HG02798 (cell line): ENCODE results near the gene SYP.
A peak's percentile ranks its signal among the peaks of the same experiment; 100 is the strongest.
"Not testable (repeated sequence)": the region's sequence is repeated elsewhere in the genome, so short reads cannot be mapped to it uniquely, and the experiment has no call there.

Experiments used
- ATAC-seq: cut with Tn5 transposase; IDR thresholded peaks from one replicate; pipeline ENCODE4 v1.9.1; 2021; ENCODE audit warnings: mild to moderate bottlenecking; ENCODE audit not compliant: unreplicated experiment, poor library complexity

The SYP gene

GRCh38 chrX:49174723-49175122 lies 25.3 kb downstream of the SYP start:
- ATAC-seq, result no peak

GRCh38 chrX:49173544-49173943 lies 26.4 kb downstream of the SYP start:
- ATAC-seq, result not testable (repeated sequence)

GRCh38 chrX:49172280-49172780 lies 27.7 kb downstream of the SYP start:
- peak; percentile 80 for ATAC-seq

GRCh38 chrX:49171752-49172279 lies 28.2 kb downstream of the SYP start, which contains the start of gene PLP2:
TSS of gene PLP2 (plus strand) at chrX:49171898. CDS start at chrX:49172001, 103 bp downstream.
- peak; percentile 45 for ATAC-seq

GRCh38 chrX:49167740-49168108 lies 32.3 kb downstream of the SYP start:
- ATAC-seq, result no peak

GRCh38 chrX:49166914-49167739 lies 32.9 kb downstream of the SYP start:
- peak; percentile 19 for ATAC-seq

- ATAC-seq, result peak; percentile 52
Observed at GRCh38 chrX:49165901-49166881, 33.8 kb downstream of the SYP start.

GRCh38 chrX:49164589-49165360 lies 35.2 kb downstream of the SYP start:
- no peak for ATAC-seq

GRCh38 chrX:49163555-49164419 lies 36.2 kb downstream of the SYP start:
- peak; percentile 68 for ATAC-seq

GRCh38 chrX:49162620-49163019 lies 37.4 kb downstream of the SYP start, which contains the start of gene MAGIX:
TSS of gene MAGIX (plus strand) at chrX:49162758. CDS start at chrX:49162890, 132 bp downstream.
- ATAC-seq, result no peak

- no peak for ATAC-seq
Observed at GRCh38 chrX:49161632-49162031, 38.4 kb downstream of the SYP start.

GRCh38 chrX:49160908-49161307 lies 39.1 kb downstream of the SYP start:
- no peak for ATAC-seq

- no peak for ATAC-seq
Observed at GRCh38 chrX:49157194-49157593, 42.8 kb downstream of the SYP start.

GRCh38 chrX:49155900-49156837 lies 43.8 kb downstream of the SYP start:
- peak; percentile 94 for ATAC-seq

GRCh38 chrX:49155243-49155899 lies 44.6 kb downstream of the SYP start:
- ATAC-seq, result peak; percentile 12

- no peak for ATAC-seq
Observed at GRCh38 chrX:49153467-49153866, 46.5 kb downstream of the SYP start.

- not testable (repeated sequence) for ATAC-seq
Observed at GRCh38 chrX:49149291-49149690, 50.7 kb downstream of the SYP start.
